Stimulated activated naive CD8-positive, alpha-beta T cell treated with anti-CD3 and anti-CD28 coated beads, Interleukin-15, Interleukin-2, amounts not matched to agents 100 ng/mL and 50 ng/mL, for 24 hours (primary cell): ENCODE data around the gene P2RY2.
"Not testable (repeated sequence)": the region's sequence is repeated elsewhere in the genome, so short reads cannot be mapped to it uniquely, and the experiment has no call there.

Experiments used
- H3K27ac Mint-ChIP-seq: one replicate; pipeline ENCODE4 v1.8.0; 2021; ENCODE audit warnings: mild to moderate bottlenecking, mixed read lengths
- H3K27me3 Mint-ChIP-seq: one replicate; pipeline ENCODE4 v1.8.0; 2021; ENCODE audit warnings: mixed read lengths
- H3K36me3 Mint-ChIP-seq: one replicate; pipeline ENCODE4 v1.8.0; 2021; ENCODE audit warnings: low read depth, mixed read lengths
- H3K4me1 Mint-ChIP-seq: one replicate; pipeline ENCODE4 v1.8.0; 2021; ENCODE audit warnings: low read depth, mixed read lengths
- H3K4me3 Mint-ChIP-seq: one replicate; pipeline ENCODE4 v1.8.0; 2021; ENCODE audit warnings: mild to moderate bottlenecking, mixed read lengths
- H3K9me3 Mint-ChIP-seq: one replicate; pipeline ENCODE4 v1.8.0; 2021; ENCODE audit warnings: mixed read lengths

Gene P2RY2

GRCh38 chr11:73194593-73194992 lies 23.5 kb upstream of the P2RY2 start:
- H3K27me3 Mint-ChIP-seq, result no peaks in the 10 kb centered on the region
- no peak overlapping the region for H3K4me3 Mint-ChIP-seq
- no peaks in the 10 kb centered on the region for H3K4me1 Mint-ChIP-seq
- H3K36me3 Mint-ChIP-seq, result no peaks in the 10 kb centered on the region
- no peaks in the 10 kb centered on the region for H3K9me3 Mint-ChIP-seq
- no peak overlapping the region for H3K27ac Mint-ChIP-seq

GRCh38 chr11:73195191-73196007 lies 22.7 kb upstream of the P2RY2 start:
- H3K4me1 Mint-ChIP-seq, result no peaks in the 10 kb centered on the region
- no peaks in the 10 kb centered on the region for H3K27me3 Mint-ChIP-seq
- no peaks in the 10 kb centered on the region for H3K9me3 Mint-ChIP-seq
- no peak overlapping the region for H3K4me3 Mint-ChIP-seq
- H3K36me3 Mint-ChIP-seq, result no peaks in the 10 kb centered on the region
- no peak overlapping the region for H3K27ac Mint-ChIP-seq

GRCh38 chr11:73196576-73196975 lies 21.5 kb upstream of the P2RY2 start:
- Mint-ChIP-seq H3K4me3 (no peak overlapping the region), H3K4me1 (no peaks in the 10 kb centered on the region), H3K9me3 (no peaks in the 10 kb centered on the region), H3K27ac (no peak overlapping the region), H3K36me3 (no peaks in the 10 kb centered on the region), H3K27me3 (no peaks in the 10 kb centered on the region)

GRCh38 chr11:73197348-73197747 lies 20.7 kb upstream of the P2RY2 start:
- Mint-ChIP-seq H3K9me3 (no peaks in the 10 kb centered on the region), H3K4me1 (no peaks in the 10 kb centered on the region), H3K27ac (no peak overlapping the region), H3K36me3 (no peaks in the 10 kb centered on the region), H3K27me3 (no peaks in the 10 kb centered on the region), H3K4me3 (no peak overlapping the region)

- H3K27me3 Mint-ChIP-seq, H3K27ac Mint-ChIP-seq, H3K9me3 Mint-ChIP-seq, H3K4me3 Mint-ChIP-seq, H3K4me1 Mint-ChIP-seq, H3K36me3 Mint-ChIP-seq: not testable (repeated sequence)
These were observed 20.3 kb upstream of the P2RY2 start for GRCh38 chr11:73197787-73198186.

- no peaks in the 10 kb centered on the region for H3K4me1 Mint-ChIP-seq
- no peaks in the 10 kb centered on the region for H3K36me3 Mint-ChIP-seq
- H3K27ac Mint-ChIP-seq, result no peak overlapping the region
- no peak overlapping the region for H3K4me3 Mint-ChIP-seq
- peaks cover 5% of the 10 kb centered on the region for H3K27me3 Mint-ChIP-seq
- H3K9me3 Mint-ChIP-seq, result no peaks in the 10 kb centered on the region
These were observed 19.4 kb upstream of the P2RY2 start for GRCh38 chr11:73198677-73199076.

GRCh38 chr11:73199446-73199845 lies 18.6 kb upstream of the P2RY2 start:
- Mint-ChIP-seq H3K4me1 (no peaks in the 10 kb centered on the region), H3K9me3 (no peaks in the 10 kb centered on the region), H3K27me3 (peaks cover 5% of the 10 kb centered on the region), H3K36me3 (no peaks in the 10 kb centered on the region), H3K27ac (no peak overlapping the region), H3K4me3 (no peak overlapping the region)

GRCh38 chr11:73200256-73200655 lies 17.8 kb upstream of the P2RY2 start:
- H3K4me1 Mint-ChIP-seq, result no peaks in the 10 kb centered on the region
- no peaks in the 10 kb centered on the region for H3K36me3 Mint-ChIP-seq
- H3K27me3 Mint-ChIP-seq, result peaks cover 9% of the 10 kb centered on the region
- H3K9me3 Mint-ChIP-seq, result no peaks in the 10 kb centered on the region
- H3K27ac Mint-ChIP-seq, result no peak overlapping the region
- H3K4me3 Mint-ChIP-seq, result no peak overlapping the region

- Mint-ChIP-seq H3K27me3 (peaks cover 10% of the 10 kb centered on the region), H3K36me3 (no peaks in the 10 kb centered on the region), H3K4me3 (no peak overlapping the region), H3K4me1 (no peaks in the 10 kb centered on the region), H3K9me3 (no peaks in the 10 kb centered on the region), H3K27ac (no peak overlapping the region)
These were observed 16.8 kb upstream of the P2RY2 start for GRCh38 chr11:73201249-73201648.

GRCh38 chr11:73201888-73202780 lies 15.9 kb upstream of the P2RY2 start:
- H3K27me3 Mint-ChIP-seq, result peaks cover 14% of the 10 kb centered on the region
- no peak overlapping the region for H3K27ac Mint-ChIP-seq
- no peak overlapping the region for H3K4me3 Mint-ChIP-seq
- no peaks in the 10 kb centered on the region for H3K9me3 Mint-ChIP-seq
- H3K36me3 Mint-ChIP-seq, result no peaks in the 10 kb centered on the region
- H3K4me1 Mint-ChIP-seq, result no peaks in the 10 kb centered on the region

GRCh38 chr11:73203322-73203721 lies 14.8 kb upstream of the P2RY2 start:
- no peak overlapping the region for H3K27ac Mint-ChIP-seq

GRCh38 chr11:73203790-73204189 lies 14.3 kb upstream of the P2RY2 start:
- no peak overlapping the region for H3K4me3 Mint-ChIP-seq
- no peak overlapping the region for H3K27ac Mint-ChIP-seq

More at GRCh38 chr11:73203322-73203721, 14.8 kb upstream of the P2RY2 start:
- Mint-ChIP-seq H3K9me3 (no peaks in the 10 kb centered on the region), H3K4me1 (no peaks in the 10 kb centered on the region), H3K36me3 (no peaks in the 10 kb centered on the region), H3K4me3 (no peak overlapping the region), H3K27me3 (peaks cover 14% of the 10 kb centered on the region)

GRCh38 chr11:73204711-73205121 lies 13.4 kb upstream of the P2RY2 start:
- peaks cover 14% of the 10 kb centered on the region for H3K27me3 Mint-ChIP-seq
- no peaks in the 10 kb centered on the region for H3K36me3 Mint-ChIP-seq
- no peaks in the 10 kb centered on the region for H3K9me3 Mint-ChIP-seq
- H3K27ac Mint-ChIP-seq, result no peak overlapping the region
- no peak overlapping the region for H3K4me3 Mint-ChIP-seq
- no peaks in the 10 kb centered on the region for H3K4me1 Mint-ChIP-seq

More at GRCh38 chr11:73203790-73204189, 14.3 kb upstream of the P2RY2 start:
- Mint-ChIP-seq H3K9me3 (no peaks in the 10 kb centered on the region), H3K36me3 (no peaks in the 10 kb centered on the region), H3K4me1 (no peaks in the 10 kb centered on the region), H3K27me3 (peaks cover 14% of the 10 kb centered on the region)

GRCh38 chr11:73205661-73206343 lies 12.3 kb upstream of the P2RY2 start:
- H3K9me3 Mint-ChIP-seq, result no peaks in the 10 kb centered on the region
- H3K36me3 Mint-ChIP-seq, result no peaks in the 10 kb centered on the region
- peaks cover 14% of the 10 kb centered on the region for H3K27me3 Mint-ChIP-seq
- H3K4me1 Mint-ChIP-seq, result no peaks in the 10 kb centered on the region
- H3K27ac Mint-ChIP-seq, result no peak overlapping the region
- H3K4me3 Mint-ChIP-seq, result no peak overlapping the region

- H3K27me3 Mint-ChIP-seq, result peaks cover 14% of the 10 kb centered on the region
- no peaks in the 10 kb centered on the region for H3K9me3 Mint-ChIP-seq
- H3K4me3 Mint-ChIP-seq, result no peak overlapping the region
- no peaks in the 10 kb centered on the region for H3K36me3 Mint-ChIP-seq
- no peak overlapping the region for H3K27ac Mint-ChIP-seq
- H3K4me1 Mint-ChIP-seq, result no peaks in the 10 kb centered on the region
These were observed 11.3 kb upstream of the P2RY2 start for GRCh38 chr11:73206801-73207200.
